Measurements from ENCODE around the gene PXDN.

PXDN gene

GRCh38 chr2:1742681-1743395 is 1.5 kb downstream of the PXDN start:
- peak; percentile 51 for TF ChIP-seq CTCF (IDR thresholded peaks at IDR 0.05; ENCODE audit: low read length, missing control alignments)
- H3K4me3 ChIP-seq (replicated peaks; ENCODE audit: low read depth, low read length), result peak overlapping the region; percentile 71
- DNase-seq (ENCODE audit: low read depth), result peak; percentile 95

- peak overlapping the region; percentile 71 for H3K4me3 ChIP-seq (replicated peaks; ENCODE audit: low read depth, low read length)
- DNase-seq (ENCODE audit: low read depth), result peak; percentile 42
Measured at GRCh38 chr2:1742301-1742680, 2.0 kb downstream of the PXDN start.

DNA sequence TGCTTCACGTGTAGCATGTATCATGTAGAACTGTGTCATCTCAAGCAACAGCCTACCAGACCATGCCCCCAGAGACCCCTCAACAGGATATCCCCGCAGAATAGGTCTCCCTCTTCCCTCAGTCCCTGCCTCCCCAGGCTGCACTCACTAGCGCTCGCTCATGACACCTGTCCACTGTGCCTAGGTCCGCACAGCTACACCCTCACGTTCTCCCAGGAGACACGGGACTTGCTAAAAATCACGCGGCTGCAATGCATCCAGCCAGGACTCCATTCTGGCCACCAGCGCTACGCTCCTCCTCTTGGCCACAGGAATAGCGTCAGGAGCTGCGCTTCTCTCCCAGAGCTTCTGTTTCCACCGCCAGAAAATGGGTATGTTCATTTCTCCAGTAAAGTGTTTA is 2.5 kb downstream of the PXDN start:
- no peak for DNase-seq (ENCODE audit: low read depth)
- peak overlapping the region; percentile 71 for H3K4me3 ChIP-seq (replicated peaks; ENCODE audit: low read depth, low read length)
- no peak for TF ChIP-seq CTCF (IDR thresholded peaks at IDR 0.05; ENCODE audit: low read length, missing control alignments)

More at GRCh38 chr2:1742301-1742680, 2.0 kb downstream of the PXDN start:
- TF ChIP-seq CTCF (IDR thresholded peaks at IDR 0.05; ENCODE audit: low read length, missing control alignments), result no peak

GRCh38 chr2:1740716-1741589 is 3.4 kb downstream of the PXDN start:
- no peak for DNase-seq (ENCODE audit: low read depth)
- no peak for TF ChIP-seq CTCF (IDR thresholded peaks at IDR 0.05; ENCODE audit: low read length, missing control alignments)
- no peak overlapping the region for H3K4me3 ChIP-seq (replicated peaks; ENCODE audit: low read depth, low read length)

GRCh38 chr2:1739961-1740715 is 4.2 kb downstream of the PXDN start:
- no peak for TF ChIP-seq CTCF (IDR thresholded peaks at IDR 0.05; ENCODE audit: low read length, missing control alignments)
- DNase-seq (ENCODE audit: low read depth), result peak; percentile 35
- H3K4me3 ChIP-seq (replicated peaks; ENCODE audit: low read depth, low read length), result no peak overlapping the region

DNA sequence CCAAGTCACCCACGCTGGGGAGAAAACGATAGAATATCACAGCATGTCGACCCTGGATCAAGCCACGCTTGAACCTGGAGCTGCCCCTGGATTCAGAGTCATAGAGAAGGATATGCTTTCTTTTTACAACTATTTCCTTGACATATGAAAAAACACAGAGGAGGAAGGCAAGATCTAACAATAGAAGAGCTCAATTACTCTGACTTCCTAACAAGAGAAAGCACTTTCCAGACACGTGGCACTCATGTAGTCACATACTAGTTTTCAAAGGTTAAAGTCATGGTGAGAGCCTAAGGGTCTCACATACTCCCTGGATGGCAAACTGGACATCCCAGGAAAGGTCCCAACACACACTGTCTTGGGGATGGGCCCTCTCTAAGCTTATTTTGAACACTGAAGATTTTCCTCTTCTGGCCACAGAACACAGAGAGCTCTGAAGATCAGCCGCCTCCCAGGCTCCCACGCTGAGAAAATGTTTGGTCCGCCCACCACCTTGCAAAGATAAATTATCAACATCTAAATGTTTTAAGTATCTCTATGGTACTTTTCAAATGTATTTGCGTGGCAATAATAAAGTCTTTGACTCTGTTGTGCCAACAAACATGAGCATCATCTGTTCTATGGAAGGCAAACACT is 4.9 kb downstream of the PXDN start:
- no peak overlapping the region for H3K4me3 ChIP-seq (replicated peaks; ENCODE audit: low read depth, low read length)

More for the DNA sequence above, 4.9 kb downstream of the PXDN start:
- DNase-seq (ENCODE audit: low read depth), result no peak
- no peak for TF ChIP-seq CTCF (IDR thresholded peaks at IDR 0.05; ENCODE audit: low read length, missing control alignments)
